ENCODE results near the gene IFNG.

Gene IFNG

GRCh38 chr12:68198507-68199086, 39.1 kb upstream of the IFNG start:
- TF ChIP-seq CTCF (IDR thresholded peaks at IDR 0.05; ENCODE audit: low read depth, low read length): no peak
- DNase-seq (ENCODE audit: extremely low read depth, low read depth): no peak

- DNase-seq (ENCODE audit: extremely low read depth, low read depth): no peak
- TF ChIP-seq CTCF (IDR thresholded peaks at IDR 0.05; ENCODE audit: low read depth, low read length): no peak
Measured at GRCh38 chr12:68190301-68190700, 30.8 kb upstream of the IFNG start.

- TF ChIP-seq CTCF (IDR thresholded peaks at IDR 0.05; ENCODE audit: low read depth, low read length): no peak
- no peak for DNase-seq (ENCODE audit: extremely low read depth, low read depth)
Measured at GRCh38 chr12:68189821-68190242, 30.3 kb upstream of the IFNG start.

- no peak for TF ChIP-seq CTCF (IDR thresholded peaks at IDR 0.05; ENCODE audit: low read depth, low read length)
Measured at GRCh38 chr12:68185598-68185997, 26.1 kb upstream of the IFNG start.

GRCh38 chr12:68180792-68181744, 21.5 kb upstream of the IFNG start:
- no peak for DNase-seq (ENCODE audit: extremely low read depth, low read depth)
- no peak for TF ChIP-seq CTCF (IDR thresholded peaks at IDR 0.05; ENCODE audit: low read depth, low read length)

More at GRCh38 chr12:68185598-68185997, 26.1 kb upstream of the IFNG start:
- DNase-seq (ENCODE audit: extremely low read depth, low read depth): no peak

GRCh38 chr12:68178774-68179439, 19.4 kb upstream of the IFNG start:
- TF ChIP-seq CTCF (IDR thresholded peaks at IDR 0.05; ENCODE audit: low read depth, low read length): no peak
- DNase-seq (ENCODE audit: extremely low read depth, low read depth): no peak

GRCh38 chr12:68178184-68178583, 18.6 kb upstream of the IFNG start:
- DNase-seq (ENCODE audit: extremely low read depth, low read depth): no peak
- no peak for TF ChIP-seq CTCF (IDR thresholded peaks at IDR 0.05; ENCODE audit: low read depth, low read length)

Measured in AG09319 (cell line).